H1 (cell line): ENCODE data around the gene SELENOS. TPM values are rescaled to one million over a fixed set of nuclear protein-coding genes. Genes with fewer than 3 reads are reported as not detected.

Source experiments
- CEBPB ChIP-seq: IDR thresholded peaks from 2 replicates; pipeline ENCODE4 v1.6.1; 2012; ENCODE audit warnings: low read depth, low read length
- NRF1 ChIP-seq: IDR thresholded peaks from 2 replicates; pipeline ENCODE4 v1.6.1; 2011; ENCODE audit warnings: mild to moderate bottlenecking, low read depth, low read length, improper control_type of control experiment
- POLR2AphosphoS5 ChIP-seq: IDR thresholded peaks from 2 replicates; pipeline ENCODE4 v1.6.1; 2011; ENCODE audit warnings: low read depth, low read length
- polyA plus RNA-seq, 7 experiments: library from polyadenylated mRNA; depleted of rRNA in 3 of 7; stranded (reverse) in 5 of 7; unstranded in 2 of 7; fragments of >200 nt in 5 of 7; fragments of 200-250 nt in 2 of 7; gene quantifications; 1 replicate in 5 of 7; 2 replicates in 1 of 7; 4 replicates in 1 of 7; pipeline versions ENCODE4 v1.2.1 to v1.2.3, GENCODE V29; 2011 to 2013; ENCODE audit warnings: missing spikeins in 2 of 7, mixed read lengths in 2 of 7
- total RNA-seq: library from RNA; stranded (reverse); fragmentation: NEBNext Ultra II Directional; extraction: Animal tissue kit (Norgen Biotek cat#: 25700); gene quantifications from 2 replicates; pipeline ENCODE4 v1.2.1, GENCODE V29; 2021

The SELENOS gene
- total and polyA plus RNA-seq, 2 of the 8 experiments (the other 6 are each of a cell fraction or from before 2014, with no cell fraction given) = 45.1 to 46.0 TPM

- TF ChIP-seq NRF1 = no peak
- no peak for TF ChIP-seq CEBPB
- TF ChIP-seq POLR2AphosphoS5 = no peak
These were observed 6.6 kb upstream of the SELENOS start (continued) for GRCh38 chr15:101283931-101284330.
